HUES6 (cell line): ENCODE data around the gene KLHDC8A.

ENCODE experiments used
- H3K27ac ChIP-seq: 2 replicates; pipeline ENCODE4 v1.7.0; 2013; ENCODE audit warnings: low read depth, mild to moderate bottlenecking, low read length, inconsistent platforms
- H3K27me3 ChIP-seq: 2 replicates; pipeline ENCODE4 v1.6.1; 2013; ENCODE audit warnings: low read length; ENCODE audit not compliant: control insufficient read depth, insufficient read depth
- H3K36me3 ChIP-seq: 2 replicates; pipeline ENCODE4 v1.6.1; 2013; ENCODE audit warnings: low read length; ENCODE audit not compliant: control insufficient read depth, insufficient read depth
- H3K4me1 ChIP-seq: 2 replicates; pipeline ENCODE4 v1.6.1; 2013; ENCODE audit warnings: low read length; ENCODE audit not compliant: control insufficient read depth, insufficient read depth
- H3K4me3 ChIP-seq: 2 replicates; pipeline ENCODE4 v1.5.1; 2013; ENCODE audit warnings: low read depth, low read length
- H3K9ac ChIP-seq: one replicate; pipeline ENCODE4 v1.6.1; 2013; ENCODE audit warnings: mild to moderate bottlenecking, low read length
- H3K9me3 ChIP-seq: 2 replicates; pipeline ENCODE4 v1.6.1; 2013; ENCODE audit warnings: low read depth, low read length; ENCODE audit not compliant: control insufficient read depth, insufficient read depth

The KLHDC8A gene

GRCh38 chr1:205326812-205327466, 29.8 kb downstream of the KLHDC8A start:
- Histone ChIP-seq H3K4me3 (no peak overlapping the region), H3K27ac (no peak overlapping the region)

GRCh38 chr1:205325334-205325884, 31.3 kb downstream of the KLHDC8A start:
- H3K36me3 ChIP-seq: peaks cover 5% of the 10 kb centered on the region; the same call in 1 of the 2 replicates
- H3K27me3 ChIP-seq: no peaks in the 10 kb centered on the region
- H3K27ac ChIP-seq: peak overlapping the region; percentile 5; the same call in 1 of the 2 replicates
- H3K9me3 ChIP-seq: no peaks in the 10 kb centered on the region
- H3K4me1 ChIP-seq: peaks cover 21% of the 10 kb centered on the region
- peak overlapping the region; percentile 71 for H3K9ac ChIP-seq
- H3K4me3 ChIP-seq: no peak overlapping the region

More at GRCh38 chr1:205326812-205327466, 29.8 kb downstream of the KLHDC8A start:
- Histone ChIP-seq H3K9ac (no peak overlapping the region), H3K27me3 (no peaks in the 10 kb centered on the region), H3K9me3 (no peaks in the 10 kb centered on the region), H3K36me3 (no peaks in the 10 kb centered on the region), H3K4me1 (peaks cover 20% of the 10 kb centered on the region)

GRCh38 chr1:205324781-205325180, 31.9 kb downstream of the KLHDC8A start:
- H3K9ac ChIP-seq: peak overlapping the region; percentile 71

GRCh38 chr1:205323794-205324193, 32.9 kb downstream of the KLHDC8A start:
- H3K9me3 ChIP-seq: no peaks in the 10 kb centered on the region
- H3K27me3 ChIP-seq: no peaks in the 10 kb centered on the region
- H3K9ac ChIP-seq: no peak overlapping the region
- no peak overlapping the region for H3K4me3 ChIP-seq
- no peak overlapping the region for H3K27ac ChIP-seq
- H3K4me1 ChIP-seq: peaks cover 34% of the 10 kb centered on the region
- H3K36me3 ChIP-seq: peaks cover 5% of the 10 kb centered on the region

More at GRCh38 chr1:205324781-205325180, 31.9 kb downstream of the KLHDC8A start:
- Histone ChIP-seq H3K4me3 (no peak overlapping the region), H3K4me1 (peaks cover 24% of the 10 kb centered on the region), H3K27me3 (no peaks in the 10 kb centered on the region), H3K27ac (peak overlapping the region; percentile 5; the same call in 1 of the 2 replicates), H3K36me3 (peaks cover 5% of the 10 kb centered on the region), H3K9me3 (no peaks in the 10 kb centered on the region)

GRCh38 chr1:205321959-205322283, 34.8 kb downstream of the KLHDC8A start:
- no peaks in the 10 kb centered on the region for H3K27me3 ChIP-seq

GRCh38 chr1:205321162-205321958, 35.4 kb downstream of the KLHDC8A start, which contains the start of gene NUAK2:
Gene NUAK2 (minus strand): TSS chr1:205321745. CDS start chr1:205321628, 117 bp downstream.
- Histone ChIP-seq H3K9ac (peak within 1 kb of the TSS; percentile 90), H3K9me3 (no peaks in the 10 kb centered on the region), H3K36me3 (peaks cover 9% of the 10 kb centered on the region), H3K4me3 (peak within 1 kb of the TSS; percentile 91), H3K4me1 (peaks cover 52% of the 10 kb centered on the region), H3K27ac (peak within 1 kb of the TSS; percentile 69; the same call in 1 of the 2 replicates), H3K27me3 (no peaks in the 10 kb centered on the region)

More at GRCh38 chr1:205321959-205322283, 34.8 kb downstream of the KLHDC8A start:
- peaks cover 9% of the 10 kb centered on the region for H3K36me3 ChIP-seq
- H3K4me3 ChIP-seq: peak overlapping the region; percentile 91; the same call in 1 of the 2 replicates
- peaks cover 46% of the 10 kb centered on the region for H3K4me1 ChIP-seq
- H3K27ac ChIP-seq: no peak overlapping the region
- no peak overlapping the region for H3K9ac ChIP-seq
- H3K9me3 ChIP-seq: no peaks in the 10 kb centered on the region

GRCh38 chr1:205319081-205320018, 37.4 kb downstream of the KLHDC8A start:
- peak overlapping the region; percentile 51 for H3K4me3 ChIP-seq
- H3K9ac ChIP-seq: peak overlapping the region; percentile 31
- peaks cover 9% of the 10 kb centered on the region for H3K36me3 ChIP-seq
- H3K27me3 ChIP-seq: no peaks in the 10 kb centered on the region
- H3K9me3 ChIP-seq: no peaks in the 10 kb centered on the region
- H3K4me1 ChIP-seq: peaks cover 59% of the 10 kb centered on the region
- H3K27ac ChIP-seq: no peak overlapping the region

- Histone ChIP-seq H3K27me3 (no peaks in the 10 kb centered on the region), H3K4me3 (peak overlapping the region; percentile 51), H3K4me1 (peaks cover 66% of the 10 kb centered on the region), H3K9ac (peak overlapping the region; percentile 14), H3K9me3 (no peaks in the 10 kb centered on the region), H3K27ac (no peak overlapping the region), H3K36me3 (peaks cover 9% of the 10 kb centered on the region)
These were observed 38.3 kb downstream of the KLHDC8A start for GRCh38 chr1:205318231-205318991.

GRCh38 chr1:205317311-205317917, 39.3 kb downstream of the KLHDC8A start:
- peak overlapping the region; percentile 5 for H3K9ac ChIP-seq
- H3K9me3 ChIP-seq: no peaks in the 10 kb centered on the region
- H3K4me3 ChIP-seq: peak overlapping the region; percentile 51
- H3K27me3 ChIP-seq: no peaks in the 10 kb centered on the region
- H3K36me3 ChIP-seq: peaks cover 14% of the 10 kb centered on the region
- no peak overlapping the region for H3K27ac ChIP-seq
- H3K4me1 ChIP-seq: peaks cover 76% of the 10 kb centered on the region
